HepG2 (cell line): ENCODE data around the gene TCFL5. TPM values are rescaled to one million over a fixed set of nuclear protein-coding genes. Genes with fewer than 3 reads are reported as not detected.

Experiments used
- CHD4 ChIP-seq: fragments of 200-600 bp; sonication (generic); IDR thresholded peaks from 2 replicates; pipeline ENCODE4 v1.7.0; 2017; ENCODE audit warnings: mild to moderate bottlenecking, low read length, borderline replicate concordance
- EEA1 ChIP-seq: sonication (generic); formaldehyde crosslinking; IDR thresholded peaks from 2 replicates; pipeline ENCODE4 v1.5.1; 2020; ENCODE audit warnings: mild to moderate bottlenecking, missing genetic modification reagents, borderline replicate concordance
- IKZF4 ChIP-seq: sonication (generic); formaldehyde crosslinking; IDR thresholded peaks from 2 replicates; pipeline ENCODE4 v1.5.1; 2020; ENCODE audit warnings: borderline replicate concordance, mild to moderate bottlenecking, low read depth, missing genetic modification reagents; ENCODE audit errors: not compliant biosample characterization
- ISL2 ChIP-seq: sonication (generic); formaldehyde crosslinking; IDR thresholded peaks from 2 replicates; pipeline ENCODE4 v1.5.0; 2020; ENCODE audit warnings: missing genetic modification reagents
- JUN ChIP-seq: sonication (generic); formaldehyde crosslinking; IDR thresholded peaks from 2 replicates; pipeline ENCODE4 v1.4.0; 2020; ENCODE audit warnings: mild to moderate bottlenecking, missing genetic modification reagents
- KDM5B ChIP-seq: sonication (generic); formaldehyde crosslinking; IDR thresholded peaks from 2 replicates; pipeline ENCODE4 v1.4.0; 2020; ENCODE audit warnings: missing genetic modification reagents, mild to moderate bottlenecking, borderline replicate concordance
- NFIB ChIP-seq: sonication (generic); formaldehyde crosslinking; IDR thresholded peaks from 2 replicates; pipeline ENCODE4 v1.9.0; 2021; ENCODE audit warnings: missing genetic modification reagents, mild to moderate bottlenecking, borderline replicate concordance
- RAD21 ChIP-seq: fragments of 450-650 bp; formaldehyde crosslinking; IDR thresholded peaks from 2 replicates; pipeline ENCODE4 v1.5.0; 2020; ENCODE audit warnings: mild to moderate bottlenecking
- ZNF207 ChIP-seq: fragments of 450-650 bp; IDR thresholded peaks from 2 replicates; pipeline ENCODE4 v1.6.1; 2016; ENCODE audit warnings: antibody characterized with exemption, borderline replicate concordance
- ZNF232 ChIP-seq: sonication (generic); formaldehyde crosslinking; IDR thresholded peaks from 2 replicates; pipeline ENCODE4 v1.4.0; 2020; ENCODE audit warnings: missing genetic modification reagents, borderline replicate concordance
- ZNF274 ChIP-seq: sonication (generic); formaldehyde crosslinking; IDR thresholded peaks from 2 replicates; pipeline ENCODE4 v1.5.1; 2020; ENCODE audit warnings: mild to moderate bottlenecking, missing genetic modification reagents
- ZNF724P ChIP-seq: sonication (generic); formaldehyde crosslinking; IDR thresholded peaks from 2 replicates; pipeline ENCODE4 v1.8.0; 2022; ENCODE audit warnings: missing genetic modification reagents, borderline replicate concordance
- polyA plus RNA-seq, 8 experiments: library from polyadenylated mRNA; depleted of rRNA in 3 of 8; stranded (reverse) in 7 of 8; unstranded in 1 of 8; fragments of >200 nt; fragmentation: Illumina TruSeq in 4 of 8; extraction: Trizol in 4 of 8; gene quantifications; 2 replicates each; pipeline versions ENCODE4 v1.2.1 to v1.2.3, GENCODE V29; 2011 to 2016; ENCODE audit warnings: low read depth in 4 of 8, missing spikeins in 1 of 8, mixed read lengths in 1 of 8; ENCODE audit not compliant: insufficient read depth in 1 of 8
- total RNA-seq, 5 experiments: library from RNA; depleted of rRNA; stranded (reverse); fragments of >200 nt; fragmentation: Illumina TruSeq; extraction: Trizol; gene quantifications; 2 replicates each; pipeline ENCODE4 v1.2.3, GENCODE V29; 2016; ENCODE audit warnings: low read depth in 1 of 5
- TF ChIP-seq, protein P1 (sequence below): sonication (generic); formaldehyde crosslinking; IDR thresholded peaks from 2 replicates; pipeline ENCODE4 v1.4.0; 2020; ENCODE audit warnings: mild to moderate bottlenecking, missing genetic modification reagents
- TF ChIP-seq, protein P2 (sequence below): sonication (generic); formaldehyde crosslinking; IDR thresholded peaks from 2 replicates; pipeline ENCODE4 v1.5.1; 2020; ENCODE audit warnings: missing genetic modification reagents, mild to moderate bottlenecking, borderline replicate concordance
- TF ChIP-seq, protein P3 (sequence below): sonication (generic); formaldehyde crosslinking; IDR thresholded peaks from 2 replicates; pipeline ENCODE4 v1.5.0; 2020; ENCODE audit warnings: missing genetic modification reagents
- TF ChIP-seq, protein P4 (sequence below): fragments of 450-650 bp; IDR thresholded peaks from 2 replicates; pipeline ENCODE4 v1.6.1; 2016
- TF ChIP-seq, protein P5 (sequence below): sonication (generic); formaldehyde crosslinking; IDR thresholded peaks from 2 replicates; pipeline ENCODE4 v1.5.0; 2020; ENCODE audit warnings: mild to moderate bottlenecking, missing genetic modification reagents
- TF ChIP-seq, protein P6 (sequence below): sonication (generic); formaldehyde crosslinking; conservative IDR thresholded peaks from 2 replicates; pipeline ENCODE4 v1.8.0; 2022; ENCODE audit warnings: low read depth, missing genetic modification reagents

The TCFL5 gene
- total and polyA plus RNA-seq, 2 of the 13 experiments (the other 11 are each of a cell fraction or from before 2014, with no cell fraction given) = 14.8 to 20.0 TPM

DNA sequence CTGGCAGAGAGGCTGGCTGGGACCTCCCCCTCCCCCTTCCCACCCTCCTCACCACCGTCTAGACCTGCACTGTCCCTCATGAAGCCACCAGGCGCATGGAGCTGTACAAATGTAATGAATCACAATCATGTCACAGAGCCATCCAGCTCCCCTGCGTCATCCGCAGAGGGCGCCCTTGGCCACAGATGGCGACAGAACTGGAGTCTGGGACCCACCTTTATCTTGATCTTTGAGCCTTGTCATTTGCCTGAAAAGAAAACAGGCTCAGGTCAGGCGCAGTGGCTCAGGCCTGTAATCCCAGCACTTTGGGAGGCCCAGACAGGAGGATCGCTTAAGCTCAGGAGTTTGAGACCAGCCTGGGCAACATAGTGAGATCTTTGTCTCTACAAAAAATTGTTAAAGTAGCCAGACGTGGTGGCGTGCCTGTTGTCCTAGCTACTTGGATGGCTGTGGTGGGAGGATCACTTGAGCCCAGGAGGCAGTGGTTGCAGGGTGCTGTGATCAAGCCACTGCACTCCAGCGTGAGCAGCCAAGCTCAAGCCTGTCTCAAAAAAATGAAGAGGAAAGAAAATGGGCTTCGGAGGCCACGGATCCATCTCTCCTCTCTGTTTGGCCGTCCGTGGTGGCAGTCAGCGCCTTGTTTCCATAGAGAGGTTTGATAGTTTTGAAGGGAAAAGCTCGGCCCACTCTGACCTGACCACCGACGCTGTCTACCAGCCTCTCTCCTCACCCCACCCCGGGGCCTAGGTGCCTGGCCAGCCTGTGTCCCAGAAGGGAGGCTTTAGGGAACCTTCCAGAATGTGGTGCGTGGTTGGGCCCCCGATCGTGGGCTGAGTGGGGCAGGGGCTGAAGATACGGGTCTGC, 38.6 kb downstream of the TCFL5 start (continued):
- TF ChIP-seq, protein P1, sequence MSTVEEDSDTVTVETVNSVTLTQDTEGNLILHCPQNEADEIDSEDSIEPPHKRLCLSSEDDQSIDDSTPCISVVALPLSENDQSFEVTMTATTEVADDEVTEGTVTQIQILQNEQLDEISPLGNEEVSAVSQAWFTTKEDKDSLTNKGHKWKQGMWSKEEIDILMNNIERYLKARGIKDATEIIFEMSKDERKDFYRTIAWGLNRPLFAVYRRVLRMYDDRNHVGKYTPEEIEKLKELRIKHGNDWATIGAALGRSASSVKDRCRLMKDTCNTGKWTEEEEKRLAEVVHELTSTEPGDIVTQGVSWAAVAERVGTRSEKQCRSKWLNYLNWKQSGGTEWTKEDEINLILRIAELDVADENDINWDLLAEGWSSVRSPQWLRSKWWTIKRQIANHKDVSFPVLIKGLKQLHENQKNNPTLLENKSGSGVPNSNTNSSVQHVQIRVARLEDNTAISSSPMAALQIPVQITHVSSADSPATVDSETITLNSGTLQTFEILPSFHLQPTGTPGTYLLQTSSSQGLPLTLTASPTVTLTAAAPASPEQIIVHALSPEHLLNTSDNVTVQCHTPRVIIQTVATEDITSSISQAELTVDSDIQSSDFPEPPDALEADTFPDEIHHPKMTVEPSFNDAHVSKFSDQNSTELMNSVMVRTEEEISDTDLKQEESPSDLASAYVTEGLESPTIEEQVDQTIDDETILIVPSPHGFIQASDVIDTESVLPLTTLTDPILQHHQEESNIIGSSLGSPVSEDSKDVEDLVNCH (CRISPR knock-in tag) = no peak
- TF ChIP-seq KDM5B (no peak; the same call in 1 of the 2 replicates), ZNF724P (peak; percentile 75; the same call in 1 of the 2 replicates), IKZF4 (CRISPR knock-in tag) (peak; percentile 31), ZNF274 (CRISPR knock-in tag) (no peak; the same call in 1 of the 2 replicates), CHD4 (peak; percentile 78), ZNF232 (CRISPR knock-in tag) (0 out of 2 replicates have a peak, but pooled peaks have one; percentile 30), NFIB (CRISPR knock-in tag) (no peak), ZNF207 (no peak), JUN (CRISPR knock-in tag) (0 out of 2 replicates have a peak, but pooled peaks have one; percentile 48), ISL2 (peak; percentile 55; the same call in 1 of the 2 replicates), RAD21 (CRISPR knock-in tag) (peak; percentile 98), EEA1 (CRISPR knock-in tag) (no peak)
- TF ChIP-seq, protein P2, sequence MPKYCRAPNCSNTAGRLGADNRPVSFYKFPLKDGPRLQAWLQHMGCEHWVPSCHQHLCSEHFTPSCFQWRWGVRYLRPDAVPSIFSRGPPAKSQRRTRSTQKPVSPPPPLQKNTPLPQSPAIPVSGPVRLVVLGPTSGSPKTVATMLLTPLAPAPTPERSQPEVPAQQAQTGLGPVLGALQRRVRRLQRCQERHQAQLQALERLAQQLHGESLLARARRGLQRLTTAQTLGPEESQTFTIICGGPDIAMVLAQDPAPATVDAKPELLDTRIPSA = no peak
- TF ChIP-seq, protein P3, sequence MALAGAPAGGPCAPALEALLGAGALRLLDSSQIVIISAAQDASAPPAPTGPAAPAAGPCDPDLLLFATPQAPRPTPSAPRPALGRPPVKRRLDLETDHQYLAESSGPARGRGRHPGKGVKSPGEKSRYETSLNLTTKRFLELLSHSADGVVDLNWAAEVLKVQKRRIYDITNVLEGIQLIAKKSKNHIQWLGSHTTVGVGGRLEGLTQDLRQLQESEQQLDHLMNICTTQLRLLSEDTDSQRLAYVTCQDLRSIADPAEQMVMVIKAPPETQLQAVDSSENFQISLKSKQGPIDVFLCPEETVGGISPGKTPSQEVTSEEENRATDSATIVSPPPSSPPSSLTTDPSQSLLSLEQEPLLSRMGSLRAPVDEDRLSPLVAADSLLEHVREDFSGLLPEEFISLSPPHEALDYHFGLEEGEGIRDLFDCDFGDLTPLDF = no peak
- TF ChIP-seq, protein P4, sequence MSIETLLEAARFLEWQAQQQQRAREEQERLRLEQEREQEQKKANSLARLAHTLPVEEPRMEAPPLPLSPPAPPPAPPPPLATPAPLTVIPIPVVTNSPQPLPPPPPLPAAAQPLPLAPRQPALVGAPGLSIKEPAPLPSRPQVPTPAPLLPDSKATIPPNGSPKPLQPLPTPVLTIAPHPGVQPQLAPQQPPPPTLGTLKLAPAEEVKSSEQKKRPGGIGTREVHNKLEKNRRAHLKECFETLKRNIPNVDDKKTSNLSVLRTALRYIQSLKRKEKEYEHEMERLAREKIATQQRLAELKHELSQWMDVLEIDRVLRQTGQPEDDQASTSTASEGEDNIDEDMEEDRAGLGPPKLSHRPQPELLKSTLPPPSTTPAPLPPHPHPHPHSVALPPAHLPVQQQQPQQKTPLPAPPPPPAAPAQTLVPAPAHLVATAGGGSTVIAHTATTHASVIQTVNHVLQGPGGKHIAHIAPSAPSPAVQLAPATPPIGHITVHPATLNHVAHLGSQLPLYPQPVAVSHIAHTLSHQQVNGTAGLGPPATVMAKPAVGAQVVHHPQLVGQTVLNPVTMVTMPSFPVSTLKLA = peak; percentile 42; the same call in 1 of the 2 replicates
- TF ChIP-seq, protein P5, sequence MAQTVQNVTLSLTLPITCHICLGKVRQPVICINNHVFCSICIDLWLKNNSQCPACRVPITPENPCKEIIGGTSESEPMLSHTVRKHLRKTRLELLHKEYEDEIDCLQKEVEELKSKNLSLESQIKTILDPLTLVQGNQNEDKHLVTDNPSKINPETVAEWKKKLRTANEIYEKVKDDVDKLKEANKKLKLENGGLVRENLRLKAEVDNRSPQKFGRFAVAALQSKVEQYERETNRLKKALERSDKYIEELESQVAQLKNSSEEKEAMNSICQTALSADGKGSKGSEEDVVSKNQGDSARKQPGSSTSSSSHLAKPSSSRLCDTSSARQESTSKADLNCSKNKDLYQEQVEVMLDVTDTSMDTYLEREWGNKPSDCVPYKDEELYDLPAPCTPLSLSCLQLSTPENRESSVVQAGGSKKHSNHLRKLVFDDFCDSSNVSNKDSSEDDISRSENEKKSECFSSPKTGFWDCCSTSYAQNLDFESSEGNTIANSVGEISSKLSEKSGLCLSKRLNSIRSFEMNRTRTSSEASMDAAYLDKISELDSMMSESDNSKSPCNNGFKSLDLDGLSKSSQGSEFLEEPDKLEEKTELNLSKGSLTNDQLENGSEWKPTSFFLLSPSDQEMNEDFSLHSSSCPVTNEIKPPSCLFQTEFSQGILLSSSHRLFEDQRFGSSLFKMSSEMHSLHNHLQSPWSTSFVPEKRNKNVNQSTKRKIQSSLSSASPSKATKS (CRISPR knock-in tag) = no peak
- TF ChIP-seq, protein P6, sequence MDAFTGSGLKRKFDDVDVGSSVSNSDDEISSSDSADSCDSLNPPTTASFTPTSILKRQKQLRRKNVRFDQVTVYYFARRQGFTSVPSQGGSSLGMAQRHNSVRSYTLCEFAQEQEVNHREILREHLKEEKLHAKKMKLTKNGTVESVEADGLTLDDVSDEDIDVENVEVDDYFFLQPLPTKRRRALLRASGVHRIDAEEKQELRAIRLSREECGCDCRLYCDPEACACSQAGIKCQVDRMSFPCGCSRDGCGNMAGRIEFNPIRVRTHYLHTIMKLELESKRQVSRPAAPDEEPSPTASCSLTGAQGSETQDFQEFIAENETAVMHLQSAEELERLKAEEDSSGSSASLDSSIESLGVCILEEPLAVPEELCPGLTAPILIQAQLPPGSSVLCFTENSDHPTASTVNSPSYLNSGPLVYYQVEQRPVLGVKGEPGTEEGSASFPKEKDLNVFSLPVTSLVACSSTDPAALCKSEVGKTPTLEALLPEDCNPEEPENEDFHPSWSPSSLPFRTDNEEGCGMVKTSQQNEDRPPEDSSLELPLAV (CRISPR knock-in tag) = no peak
